Spinal cord (tissue), 10 donors: ENCODE results near the gene TEN1. TPM values are rescaled to one million over a fixed set of nuclear protein-coding genes. Genes with fewer than 3 reads are reported as not detected.

Source experiments
- DNase-seq, 6 donors: peaks; one replicate each; pipeline versions ENCODE4 v3.0.0 to v3.0.0-alpha.2; 2013 to 2015; ENCODE audit warnings: low spot score in 6 of 6, low read depth in 4 of 6
- H3K27ac ChIP-seq: one replicate; pipeline ENCODE4 v1.5.1; 2013; ENCODE audit warnings: low read depth, low read length, control low read depth
- H3K27me3 ChIP-seq: one replicate; pipeline ENCODE4 v1.6.1; 2013; ENCODE audit warnings: low read length; ENCODE audit not compliant: control insufficient read depth, insufficient read depth
- H3K36me3 ChIP-seq: one replicate; pipeline ENCODE4 v1.6.1; 2013; ENCODE audit warnings: low read length; ENCODE audit not compliant: control insufficient read depth, insufficient read depth
- H3K4me1 ChIP-seq: one replicate; pipeline ENCODE4 v1.6.1; 2013; ENCODE audit warnings: low read length; ENCODE audit not compliant: control insufficient read depth, insufficient read depth
- H3K4me3 ChIP-seq: one replicate; pipeline ENCODE4 v1.5.1; 2013; ENCODE audit warnings: low read depth, low read length, control low read depth
- H3K9me3 ChIP-seq: one replicate; pipeline ENCODE4 v1.6.1; 2013; ENCODE audit warnings: low read length; ENCODE audit not compliant: control insufficient read depth, insufficient read depth
- WGBS: methylation state at CpG from one replicate; pipeline ENCODE4 v1.1.5; 2013; ENCODE audit warnings: missing lambda C conversion rate; ENCODE audit not compliant: insufficient coverage; 5-methylcytosine and 5-hydroxymethylcytosine counted together
- polyA plus RNA-seq, 2 donors: library from polyadenylated mRNA; unstranded; fragments of 120-200 nt; gene quantifications; one replicate each; pipeline ENCODE4 v1.2.1, GENCODE V29; 2013; ENCODE audit not compliant: insufficient read length in 2 of 2
- total RNA-seq, 2 donors: library from RNA; depleted of rRNA in 1 of 2; stranded (reverse); fragments of 120-200 nt in 1 of 2; fragments of >200 nt in 1 of 2; gene quantifications; one replicate each; pipeline versions ENCODE4 v1.2.3 to v1.2.4, GENCODE V29; 2013 to 2014
- donor health status: healthy.

TEN1 gene
- total and polyA plus RNA-seq, 4 donors = 12.6 to 19.8 (median 17.6) TPM

- no peaks in the 10 kb centered on the region for H3K9me3 ChIP-seq
- no peak overlapping the region for H3K4me3 ChIP-seq
- WGBS = 88% methylated on average over 15 of the region's 15 CpGs
- no peaks in the 10 kb centered on the region for H3K27me3 ChIP-seq
- no peak for DNase-seq
- peaks cover 16% of the 10 kb centered on the region for H3K36me3 ChIP-seq
- H3K27ac ChIP-seq = no peak overlapping the region
- peaks cover 10% of the 10 kb centered on the region for H3K4me1 ChIP-seq
These were observed 34.4 kb downstream of the TEN1 start for GRCh38 chr17:76013377-76013932.

GRCh38 chr17:76014100-76014924, 35.3 kb downstream of the TEN1 start:
- H3K4me1 ChIP-seq = peaks cover 10% of the 10 kb centered on the region
- no peaks in the 10 kb centered on the region for H3K9me3 ChIP-seq
- H3K36me3 ChIP-seq = peaks cover 8% of the 10 kb centered on the region
- 30% methylated on average over 19 of the region's 19 CpGs for WGBS
- H3K27ac ChIP-seq = no peak overlapping the region
- H3K4me3 ChIP-seq = no peak overlapping the region
- H3K27me3 ChIP-seq = no peaks in the 10 kb centered on the region
- peak in 2 of 6 donors; percentile 79 to 81 for DNase-seq

- Histone ChIP-seq H3K4me3 (no peak overlapping the region), H3K4me1 (peaks cover 10% of the 10 kb centered on the region), H3K27me3 (no peaks in the 10 kb centered on the region), H3K27ac (no peak overlapping the region), H3K36me3 (peaks cover 5% of the 10 kb centered on the region), H3K9me3 (no peaks in the 10 kb centered on the region)
- DNase-seq = no peak
- 83% methylated on average over 26 of the region's 26 CpGs for WGBS
These were observed 35.9 kb downstream of the TEN1 start for GRCh38 chr17:76014925-76015261.

DNA sequence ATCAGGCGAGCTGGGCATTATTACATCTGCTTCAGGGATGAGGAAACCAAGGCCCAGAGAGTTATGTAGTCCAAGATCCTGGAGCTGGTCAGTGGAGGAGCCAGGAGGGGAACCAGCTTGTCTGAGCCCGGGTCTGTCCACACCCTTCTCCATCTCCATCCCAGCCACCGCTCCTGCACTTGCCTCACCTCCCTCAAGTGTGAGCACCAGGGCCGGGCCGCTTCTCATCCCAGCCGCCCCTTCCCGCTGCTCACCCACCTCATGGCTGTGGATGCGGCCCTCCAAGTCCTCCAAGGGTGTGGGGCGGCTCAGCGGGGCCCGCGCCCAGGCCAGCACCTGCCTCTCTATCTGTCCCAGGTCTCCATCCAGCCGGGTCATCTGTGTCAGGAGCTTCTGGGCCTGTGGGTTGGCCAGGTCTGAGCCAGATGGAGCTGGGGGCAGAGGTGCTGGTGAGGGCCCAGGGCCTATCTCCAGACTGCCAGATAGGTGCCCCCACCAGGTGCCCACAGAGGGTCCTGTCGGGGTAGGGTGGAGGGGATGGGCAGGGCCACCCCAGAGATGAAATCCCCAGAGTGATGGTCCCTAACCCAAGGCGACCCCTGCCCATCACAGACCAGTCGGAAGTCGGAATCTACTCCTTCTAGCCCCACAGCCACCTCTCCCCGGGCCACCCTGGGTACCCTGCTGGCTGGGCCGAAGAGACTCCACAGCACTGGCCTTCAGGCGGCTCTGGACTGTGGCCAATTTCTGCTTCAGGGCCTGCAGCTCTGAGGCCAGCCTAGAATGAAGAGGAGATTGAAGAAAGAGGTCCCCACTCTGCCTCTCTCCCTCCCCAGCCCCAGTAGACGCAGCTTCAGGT, 38.7 kb downstream of the TEN1 start:
- peaks cover 10% of the 10 kb centered on the region for H3K4me1 ChIP-seq
- H3K36me3 ChIP-seq = peaks cover 3% of the 10 kb centered on the region
- H3K27ac ChIP-seq = no peak overlapping the region
- no peaks in the 10 kb centered on the region for H3K9me3 ChIP-seq
- H3K4me3 ChIP-seq = no peak overlapping the region
- DNase-seq = no peak
- H3K27me3 ChIP-seq = no peaks in the 10 kb centered on the region
- 86% methylated on average over 19 of the region's 21 CpGs for WGBS

DNA sequence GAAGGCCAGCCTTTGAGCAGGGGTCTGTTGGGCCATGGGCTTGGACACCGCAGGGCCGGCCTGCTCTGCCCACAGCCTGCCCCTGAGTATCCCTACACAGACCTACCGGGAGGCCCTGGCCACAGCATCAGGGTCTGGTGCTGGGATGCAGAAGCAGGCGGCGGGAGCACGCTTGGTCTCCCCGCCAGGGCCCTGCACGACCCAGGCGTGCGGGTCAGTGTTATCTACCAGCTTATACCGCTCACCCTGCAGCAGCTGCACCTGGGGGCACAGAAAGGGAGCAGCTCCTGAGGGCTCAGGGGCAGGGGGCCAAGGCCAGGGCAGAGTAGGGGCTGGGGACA, 39.3 kb downstream of the TEN1 start:
- H3K4me1 ChIP-seq = peaks cover 10% of the 10 kb centered on the region
- H3K36me3 ChIP-seq = peaks cover 3% of the 10 kb centered on the region
- DNase-seq = no peak
- no peaks in the 10 kb centered on the region for H3K27me3 ChIP-seq
- H3K4me3 ChIP-seq = no peak overlapping the region
- no peaks in the 10 kb centered on the region for H3K9me3 ChIP-seq
- WGBS = 78% methylated on average over 10 of the region's 11 CpGs
- H3K27ac ChIP-seq = no peak overlapping the region

GRCh38 chr17:76018801-76019200, 39.8 kb downstream of the TEN1 start:
- peaks cover 3% of the 10 kb centered on the region for H3K36me3 ChIP-seq
- H3K4me3 ChIP-seq = no peak overlapping the region
- H3K9me3 ChIP-seq = no peaks in the 10 kb centered on the region
- peaks cover 10% of the 10 kb centered on the region for H3K4me1 ChIP-seq
- no peak overlapping the region for H3K27ac ChIP-seq
- DNase-seq = no peak
- WGBS = 80% methylated on average over 12 of the region's 13 CpGs
- H3K27me3 ChIP-seq = no peaks in the 10 kb centered on the region

DNA sequence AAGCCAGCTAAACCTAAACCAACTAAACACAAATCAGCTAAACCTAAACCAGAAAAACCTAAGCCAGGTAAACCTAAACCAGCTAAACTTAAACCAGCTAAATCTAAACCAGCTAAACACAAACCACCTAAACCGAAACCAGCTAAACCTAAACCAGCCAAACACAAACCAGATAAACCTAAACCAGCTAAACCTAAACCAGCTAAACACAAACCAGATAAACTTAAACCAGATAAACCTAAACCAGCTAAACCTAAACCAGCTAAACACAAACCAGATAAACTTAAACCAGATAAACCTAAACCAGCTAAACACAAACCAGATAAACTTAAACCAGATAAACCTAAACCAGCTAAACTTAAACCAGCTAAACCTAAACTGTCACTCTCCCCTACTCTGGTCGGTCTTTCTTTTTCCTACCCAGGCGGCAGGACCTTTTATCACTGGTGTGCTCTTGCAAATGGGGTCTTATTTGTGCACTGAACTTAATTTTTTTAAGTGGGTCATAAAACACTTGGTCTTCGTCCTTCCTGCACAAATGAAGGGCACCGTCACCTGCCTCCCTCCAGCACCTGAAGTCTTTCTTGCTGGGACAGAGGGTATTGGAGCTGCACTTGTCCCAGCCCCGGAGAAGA, 40.9 kb downstream of the TEN1 start:
- Histone ChIP-seq H3K36me3 (peaks cover 3% of the 10 kb centered on the region), H3K9me3 (no peaks in the 10 kb centered on the region), H3K4me3 (no peak overlapping the region), H3K27me3 (no peaks in the 10 kb centered on the region), H3K27ac (no peak overlapping the region), H3K4me1 (no peaks in the 10 kb centered on the region)
- WGBS = 100% methylated on average over 1 of the region's 6 CpGs
- no peak for DNase-seq

GRCh38 chr17:76022285-76022684, 43.2 kb downstream of the TEN1 start:
- Histone ChIP-seq H3K9me3 (no peaks in the 10 kb centered on the region), H3K4me3 (no peak overlapping the region), H3K27ac (no peak overlapping the region), H3K36me3 (peaks cover 3% of the 10 kb centered on the region), H3K4me1 (no peaks in the 10 kb centered on the region), H3K27me3 (no peaks in the 10 kb centered on the region)
- 84% methylated on average over 24 of the region's 24 CpGs for WGBS
- DNase-seq = no peak

GRCh38 chr17:76022973-76023899, 44.2 kb downstream of the TEN1 start:
- H3K4me1 ChIP-seq = no peaks in the 10 kb centered on the region
- no peak overlapping the region for H3K4me3 ChIP-seq
- no peaks in the 10 kb centered on the region for H3K27me3 ChIP-seq
- H3K9me3 ChIP-seq = no peaks in the 10 kb centered on the region
- DNase-seq = no peak
- 88% methylated on average over 26 of the region's 28 CpGs for WGBS
- H3K36me3 ChIP-seq = no peaks in the 10 kb centered on the region
- no peak overlapping the region for H3K27ac ChIP-seq
